Gastrocnemius medialis (tissue), 4 donors: ENCODE data around the gene INPP5A.

ENCODE experiments used
- POLR2A ChIP-seq, 2 donors: fragments of 450-650 bp; IDR thresholded peaks; one replicate each; pipeline ENCODE4 v1.6.1; 2017; ENCODE audit warnings: antibody characterized with exemption in 2 of 2, mild to moderate bottlenecking in 2 of 2, moderate library complexity in 2 of 2
- TF ChIP-seq, protein P1 (sequence below), 5 experiments: fragments of 450-650 bp in 3 of 5; fragments of 200-600 bp in 2 of 5; sonication (generic) in 2 of 5; IDR thresholded peaks in 4 of 5; conservative IDR thresholded peaks in 1 of 5; 1 replicate in 4 of 5; 2 replicates in 1 of 5; pipeline ENCODE4 v1.5.1; 2016 to 2019; ENCODE audit warnings: antibody characterized with exemption in 5 of 5, mild to moderate bottlenecking in 3 of 5, moderate library complexity in 3 of 5

DNA sequence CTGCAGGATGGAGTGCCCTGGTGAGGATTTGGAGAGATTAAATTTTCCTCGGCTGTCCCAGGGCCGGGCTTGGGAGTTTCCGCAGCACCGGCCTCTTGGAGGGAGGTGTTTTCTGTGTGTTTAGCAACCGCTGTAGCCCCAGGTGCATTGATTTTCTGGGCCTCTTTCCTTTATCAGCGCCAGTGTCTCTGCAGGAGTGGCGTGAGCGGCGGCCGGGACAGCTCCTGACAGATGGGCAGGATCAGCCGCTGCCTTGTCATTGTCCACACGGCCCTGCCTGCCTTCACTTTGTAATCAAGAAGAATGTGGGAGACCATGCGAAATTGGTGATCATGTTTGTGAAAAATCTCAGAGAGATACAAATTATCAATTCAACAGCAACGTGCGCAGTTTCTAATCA lies 216.0 kb downstream of the INPP5A start:
- TF ChIP-seq, protein P1, sequence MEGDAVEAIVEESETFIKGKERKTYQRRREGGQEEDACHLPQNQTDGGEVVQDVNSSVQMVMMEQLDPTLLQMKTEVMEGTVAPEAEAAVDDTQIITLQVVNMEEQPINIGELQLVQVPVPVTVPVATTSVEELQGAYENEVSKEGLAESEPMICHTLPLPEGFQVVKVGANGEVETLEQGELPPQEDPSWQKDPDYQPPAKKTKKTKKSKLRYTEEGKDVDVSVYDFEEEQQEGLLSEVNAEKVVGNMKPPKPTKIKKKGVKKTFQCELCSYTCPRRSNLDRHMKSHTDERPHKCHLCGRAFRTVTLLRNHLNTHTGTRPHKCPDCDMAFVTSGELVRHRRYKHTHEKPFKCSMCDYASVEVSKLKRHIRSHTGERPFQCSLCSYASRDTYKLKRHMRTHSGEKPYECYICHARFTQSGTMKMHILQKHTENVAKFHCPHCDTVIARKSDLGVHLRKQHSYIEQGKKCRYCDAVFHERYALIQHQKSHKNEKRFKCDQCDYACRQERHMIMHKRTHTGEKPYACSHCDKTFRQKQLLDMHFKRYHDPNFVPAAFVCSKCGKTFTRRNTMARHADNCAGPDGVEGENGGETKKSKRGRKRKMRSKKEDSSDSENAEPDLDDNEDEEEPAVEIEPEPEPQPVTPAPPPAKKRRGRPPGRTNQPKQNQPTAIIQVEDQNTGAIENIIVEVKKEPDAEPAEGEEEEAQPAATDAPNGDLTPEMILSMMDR (IDR thresholded peaks at IDR 0.05 in 4 of 5, conservative IDR thresholded peaks at IDR 0.05 in 1 of 5), result no peak
- TF ChIP-seq POLR2A (IDR thresholded peaks at IDR 0.05), result no peak
